ENCODE results near the gene BTBD10. TPM values are rescaled to one million over a fixed set of nuclear protein-coding genes. Genes with fewer than 3 reads are reported as not detected.
"Not testable (repeated sequence)": the region's sequence is repeated elsewhere in the genome, so short reads cannot be mapped to it uniquely, and the experiment has no call there.

BTBD10 gene
- total RNA-seq, 8 experiments from 2014 or later: 18.4 to 72.5 (median 53.6) TPM

DNA sequence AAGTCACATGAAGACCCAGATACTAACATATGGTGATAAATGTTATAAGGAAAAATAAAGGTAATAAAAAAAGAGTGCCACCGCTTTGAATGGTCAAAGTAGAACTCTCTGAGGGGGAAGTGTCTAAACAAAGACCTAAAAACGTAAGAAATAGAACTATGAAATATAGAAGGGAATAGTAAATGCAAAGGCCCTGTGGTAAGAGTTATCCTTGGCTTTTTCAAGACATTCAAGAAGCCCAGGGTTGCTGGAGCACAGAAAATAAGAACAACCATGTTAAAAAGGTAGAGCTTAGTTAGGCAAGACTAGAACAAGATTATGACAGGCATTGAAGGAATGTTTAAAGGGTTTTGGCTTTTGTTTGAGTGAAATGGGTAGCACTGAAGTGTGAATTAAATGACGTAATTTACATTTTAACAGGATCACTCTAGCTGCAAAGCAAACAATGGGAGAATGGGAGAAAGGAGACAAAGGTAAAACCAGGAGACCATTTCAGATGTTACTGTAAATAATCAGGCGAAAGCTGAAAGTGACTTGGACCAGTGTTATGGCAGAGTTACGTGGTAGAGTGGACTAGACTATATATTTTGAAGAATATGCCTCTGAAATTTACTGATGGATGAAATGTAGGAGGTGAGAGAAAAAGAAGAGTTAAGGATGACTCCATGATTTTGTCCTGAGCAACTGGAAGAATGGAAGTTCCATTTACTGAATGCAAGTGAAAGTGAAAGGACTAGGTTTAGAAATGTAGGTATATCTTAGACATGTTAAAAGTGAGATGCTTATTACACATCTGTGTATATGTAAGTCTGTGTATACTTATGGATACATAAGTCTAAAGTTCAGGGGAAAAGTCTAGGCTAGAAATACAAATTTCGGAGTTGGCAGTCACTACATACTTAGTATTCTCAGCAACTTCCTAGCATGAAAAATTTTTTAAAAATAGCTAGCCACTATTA lies 28.5 kb downstream of the BTBD10 start:
- H3K4me3 ChIP-seq: no peak overlapping the region
- in situ Hi-C loops (cut with MboI; ENCODE audit: low pct_unique_long_range_greater_than_20kb in 2 of 9, low sequenced_read_pairs in 9 of 9, unreplicated experiment in 9 of 9): no loop called here
- no peak overlapping the region for H3K27ac ChIP-seq
- ATAC-seq (replicated peaks in 6 of 8): no peak
- H3K4me1 ChIP-seq (replicated peaks in 1 of 2): no peaks in the 10 kb centered on the region
- WGBS, 10 experiments: 67 to 96% (median 88%) methylated on average over 3 to 6 of the region's 6 CpGs

GRCh38 chr11:13433437-13433836 lies 29.6 kb downstream of the BTBD10 start:
- 77 to 100% (median 97%) methylated on average over 1 to 2 of the region's 2 CpGs for WGBS, 10 experiments
- ATAC-seq (replicated peaks in 6 of 8): no peak
- H3K27ac ChIP-seq: no peak overlapping the region
- in situ Hi-C loops (cut with MboI; ENCODE audit: low pct_unique_long_range_greater_than_20kb in 2 of 9, low sequenced_read_pairs in 9 of 9, unreplicated experiment in 9 of 9): no loop called here
- H3K4me1 ChIP-seq (replicated peaks in 1 of 2): no peaks in the 10 kb centered on the region
- no peak overlapping the region for H3K4me3 ChIP-seq

- Histone ChIP-seq H3K27ac (no peak overlapping the region), H3K4me1 (replicated peaks in 1 of 2) (no peaks in the 10 kb centered on the region), H3K4me3 (no peak overlapping the region)
- ATAC-seq (replicated peaks in 6 of 8): no peak
- WGBS, 10 experiments: 89 to 100% (median 100%) methylated on average over 1 to 3 of the region's 3 CpGs; no CpG with 5 or more reads in 2 of the 10 experiments
- in situ Hi-C loops (cut with MboI; ENCODE audit: low pct_unique_long_range_greater_than_20kb in 2 of 9, low sequenced_read_pairs in 9 of 9, unreplicated experiment in 9 of 9): no loop called here
Observed at GRCh38 chr11:13429836-13430235, 33.2 kb downstream of the BTBD10 start.

DNA sequence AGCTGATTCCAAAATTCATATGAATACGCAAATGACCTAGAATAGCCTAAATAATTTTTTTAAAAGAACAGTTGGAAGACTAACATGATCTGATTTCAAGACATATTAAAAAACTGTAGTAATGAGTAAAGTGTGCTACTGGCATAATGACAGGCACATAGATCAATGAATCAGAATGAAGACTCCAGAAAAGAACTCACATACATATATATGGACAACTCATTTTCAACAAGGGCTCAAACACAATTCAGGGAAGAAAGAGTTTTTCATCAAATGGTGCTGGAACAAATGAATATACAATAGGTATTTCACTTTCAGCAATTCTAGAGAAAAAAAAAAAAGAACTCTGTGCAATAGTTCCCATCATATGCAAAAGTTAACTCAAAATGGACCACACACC lies 33.7 kb downstream of the BTBD10 start:
- no peak overlapping the region for H3K27ac ChIP-seq
- 64 to 100% (median 100%) methylated on average over 1 of the region's 1 CpG; no CpG with 5 or more reads in 2 of the 10 experiments for WGBS, 10 experiments
- no peak for ATAC-seq (replicated peaks in 6 of 8)
- no peaks in the 10 kb centered on the region for H3K4me1 ChIP-seq (replicated peaks in 1 of 2)
- no peak overlapping the region for H3K4me3 ChIP-seq
- in situ Hi-C loops (cut with MboI; ENCODE audit: low pct_unique_long_range_greater_than_20kb in 2 of 9, low sequenced_read_pairs in 9 of 9, unreplicated experiment in 9 of 9): no loop called here

DNA sequence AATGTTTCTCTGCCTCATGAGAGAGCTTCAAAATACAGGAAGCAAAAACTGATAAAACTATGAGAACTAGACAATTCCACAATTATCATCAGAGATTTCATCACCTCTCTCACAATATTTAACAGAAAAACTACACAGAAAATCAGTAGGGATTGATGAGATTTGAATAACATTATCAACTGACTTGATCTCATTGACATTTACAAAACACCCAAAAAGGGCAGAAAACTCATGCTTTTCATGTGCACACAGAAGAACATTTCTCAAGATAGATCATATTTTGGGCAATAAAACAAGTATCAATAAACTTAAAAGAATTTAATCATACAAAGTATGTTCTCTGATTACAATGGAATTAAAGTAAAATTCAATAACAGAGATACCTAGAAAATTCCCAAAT lies 35.6 kb downstream of the BTBD10 start:
- no peak for ATAC-seq (replicated peaks in 6 of 8)
- in situ Hi-C loops (cut with MboI; ENCODE audit: low pct_unique_long_range_greater_than_20kb in 2 of 9, low sequenced_read_pairs in 9 of 9, unreplicated experiment in 9 of 9): no loop called here
- Histone ChIP-seq H3K4me1 (replicated peaks in 1 of 2) (no peaks in the 10 kb centered on the region), H3K27ac (no peak overlapping the region), H3K4me3 (no peak overlapping the region)

GRCh38 chr11:13423372-13423771 lies 39.6 kb downstream of the BTBD10 start:
- no peaks in the 10 kb centered on the region for H3K4me1 ChIP-seq (replicated peaks in 1 of 2)
- in situ Hi-C loops (cut with MboI; ENCODE audit: low pct_unique_long_range_greater_than_20kb in 2 of 9, low sequenced_read_pairs in 9 of 9, unreplicated experiment in 9 of 9): no loop called here
- 84 to 96% (median 90%) methylated on average over 2 to 6 of the region's 6 CpGs for WGBS, 10 experiments
- H3K27ac ChIP-seq: no peak overlapping the region
- H3K4me3 ChIP-seq: no peak overlapping the region
- ATAC-seq (replicated peaks in 6 of 8): no peak

GRCh38 chr11:13421561-13421960 lies 41.5 kb downstream of the BTBD10 start:
- Histone ChIP-seq H3K4me1 (replicated peaks in 1 of 2) (no peaks in the 10 kb centered on the region), H3K27ac (no peak overlapping the region), H3K4me3 (no peak overlapping the region)
- 81 to 100% (median 94%) methylated on average over 1 to 6 of the region's 6 CpGs; no CpG with 5 or more reads in 1 of the 10 experiments for WGBS, 10 experiments
- no peak for ATAC-seq (replicated peaks in 6 of 8)
- in situ Hi-C loops (cut with MboI; ENCODE audit: low pct_unique_long_range_greater_than_20kb in 2 of 9, low sequenced_read_pairs in 9 of 9, unreplicated experiment in 9 of 9): no loop called here

DNA sequence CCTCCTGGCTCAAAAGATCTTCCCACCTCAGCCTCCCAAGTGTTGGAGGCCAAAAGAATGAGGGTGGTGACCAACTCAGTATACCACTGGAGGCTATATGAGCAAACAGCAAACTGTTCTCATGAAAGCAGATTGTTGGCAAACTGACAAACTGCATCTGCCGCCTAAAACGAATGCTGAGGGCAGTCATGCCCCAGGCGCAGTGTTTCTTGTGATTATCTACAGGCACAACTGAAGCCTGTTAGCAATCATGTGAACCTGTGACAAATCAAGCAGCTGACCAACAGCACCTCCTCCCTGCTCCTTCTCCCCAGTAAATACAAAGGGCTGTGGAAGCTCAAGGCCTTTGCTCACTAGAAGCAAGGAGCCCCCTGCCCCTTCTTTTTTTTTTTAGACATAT lies 47.8 kb downstream of the BTBD10 start:
- Histone ChIP-seq H3K4me1 (replicated peaks in 1 of 2) (no peaks in the 10 kb centered on the region), H3K4me3 (no peak overlapping the region), H3K27ac (no peak overlapping the region)
- ATAC-seq (replicated peaks in 6 of 8): no peak
- 67 to 100% (median 100%) methylated on average over 2 to 3 of the region's 3 CpGs; no CpG with 5 or more reads in 3 of the 10 experiments for WGBS, 10 experiments
- in situ Hi-C loops (cut with MboI; ENCODE audit: low pct_unique_long_range_greater_than_20kb in 2 of 9, low sequenced_read_pairs in 9 of 9, unreplicated experiment in 9 of 9): no loop called here

DNA sequence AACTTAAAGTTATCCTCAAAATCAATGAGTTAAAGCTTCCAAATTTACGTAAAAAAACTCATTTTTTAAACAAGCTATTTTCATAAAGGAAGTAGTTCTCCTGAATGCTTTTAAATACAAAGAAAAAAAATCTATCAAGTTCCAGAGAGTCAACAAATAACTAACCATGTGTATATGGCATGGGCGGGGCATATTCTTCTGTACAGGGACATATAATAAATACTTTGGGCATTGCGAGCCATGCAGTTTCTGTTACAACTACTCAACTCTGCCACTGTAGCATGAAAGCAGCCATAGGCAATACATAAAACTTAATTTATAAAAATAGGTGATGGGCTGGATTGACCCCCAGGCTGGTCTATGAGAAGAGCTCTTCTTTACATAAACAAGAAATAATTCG lies 57.8 kb downstream of the BTBD10 start:
- Histone ChIP-seq H3K4me3 (no peak overlapping the region), H3K4me1 (replicated peaks in 1 of 2) (no peaks in the 10 kb centered on the region), H3K27ac (no peak overlapping the region)
- ATAC-seq (replicated peaks in 6 of 8): no peak
- WGBS, 10 experiments: 83 to 100% (median 96%) methylated on average over 1 to 4 of the region's 4 CpGs; no CpG with 5 or more reads in 2 of the 10 experiments
- in situ Hi-C loops (cut with MboI; ENCODE audit: low pct_unique_long_range_greater_than_20kb in 2 of 9, low sequenced_read_pairs in 9 of 9, unreplicated experiment in 9 of 9): no loop called here

DNA sequence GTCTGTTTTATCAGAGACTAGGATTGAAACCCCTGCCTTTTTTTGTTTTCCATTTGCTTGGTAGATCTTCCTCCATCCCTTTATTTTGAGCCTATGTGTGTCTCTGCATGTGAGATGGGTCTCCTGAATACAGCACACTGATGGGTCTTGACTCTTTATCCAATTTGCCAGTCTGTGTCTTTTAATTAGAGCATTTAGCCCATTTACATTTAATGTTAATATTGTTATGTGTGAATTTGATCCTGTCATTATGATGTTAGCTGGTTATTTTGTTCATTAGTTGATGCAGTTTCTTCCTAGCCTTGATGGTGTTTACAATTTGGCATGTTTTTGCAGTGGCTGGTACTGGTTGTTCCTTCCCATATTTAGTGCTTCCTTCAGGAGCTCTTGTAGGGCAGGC lies 64.7 kb downstream of the BTBD10 start:
- H3K4me1 ChIP-seq (replicated peaks in 1 of 2); ATAC-seq (replicated peaks in 6 of 8); in situ Hi-C loops (cut with MboI; ENCODE audit: low pct_unique_long_range_greater_than_20kb in 2 of 9, low sequenced_read_pairs in 9 of 9, unreplicated experiment in 9 of 9): not testable (repeated sequence)

DNA sequence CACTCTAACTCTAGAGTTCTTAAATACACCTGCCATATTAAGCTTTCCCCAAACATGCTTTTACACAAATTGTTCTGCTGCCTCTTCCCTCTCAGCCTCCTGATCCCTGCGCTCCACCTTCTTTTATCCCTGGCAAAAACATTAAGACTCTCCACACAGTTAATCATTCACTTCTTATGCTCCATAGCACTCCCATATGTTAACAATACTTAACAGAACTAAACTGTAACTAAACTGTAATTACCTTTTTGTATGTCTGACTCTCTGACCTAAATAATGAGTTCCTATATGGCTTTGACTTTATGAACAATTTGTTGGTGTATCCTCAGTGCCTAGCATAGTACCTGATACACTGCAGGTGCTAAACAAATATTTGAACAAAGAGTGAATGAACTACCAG lies 71.8 kb downstream of the BTBD10 start:
- Histone ChIP-seq H3K4me3 (no peak overlapping the region), H3K4me1 (replicated peaks in 1 of 2) (no peaks in the 10 kb centered on the region), H3K27ac (no peak overlapping the region)
- WGBS, 10 experiments: 80 to 100% (median 100%) methylated on average over 1 of the region's 1 CpG; no CpG with 5 or more reads in 1 of the 10 experiments
- in situ Hi-C loops (cut with MboI; ENCODE audit: low pct_unique_long_range_greater_than_20kb in 2 of 9, low sequenced_read_pairs in 9 of 9, unreplicated experiment in 9 of 9): no loop called here
- no peak for ATAC-seq (replicated peaks in 6 of 8)

More for the DNA sequence above, 64.7 kb downstream of the BTBD10 start:
- not testable (repeated sequence) for H3K27ac ChIP-seq, H3K4me3 ChIP-seq

DNA sequence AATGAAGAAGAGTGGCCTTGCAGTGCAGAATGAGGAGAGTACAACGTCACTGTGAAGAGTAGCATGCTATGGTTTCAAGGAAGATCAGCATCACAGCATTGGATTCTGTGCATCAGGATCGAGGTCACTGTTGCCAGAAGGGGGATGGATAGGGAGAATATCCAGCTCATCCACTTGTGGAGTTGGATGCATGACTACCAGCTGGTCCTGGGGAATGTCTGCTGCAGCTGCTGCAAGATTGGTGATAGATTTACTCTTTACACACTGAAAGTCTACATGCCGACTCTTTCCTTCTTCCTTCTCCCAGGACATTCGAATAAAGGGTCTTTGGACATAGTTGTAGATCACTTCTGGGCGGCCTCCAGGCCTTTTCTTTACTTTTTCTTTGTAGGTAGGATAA lies 74.3 kb downstream of the BTBD10 start:
- 53 to 100% (median 93%) methylated on average over 1 to 5 of the region's 5 CpGs for WGBS, 10 experiments
- Histone ChIP-seq H3K4me3 (no peak overlapping the region), H3K27ac (no peak overlapping the region), H3K4me1 (replicated peaks in 1 of 2) (no peaks in the 10 kb centered on the region)
- no peak for ATAC-seq (replicated peaks in 6 of 8)
- in situ Hi-C loops (cut with MboI; ENCODE audit: low pct_unique_long_range_greater_than_20kb in 2 of 9, low sequenced_read_pairs in 9 of 9, unreplicated experiment in 9 of 9): no loop called here

DNA sequence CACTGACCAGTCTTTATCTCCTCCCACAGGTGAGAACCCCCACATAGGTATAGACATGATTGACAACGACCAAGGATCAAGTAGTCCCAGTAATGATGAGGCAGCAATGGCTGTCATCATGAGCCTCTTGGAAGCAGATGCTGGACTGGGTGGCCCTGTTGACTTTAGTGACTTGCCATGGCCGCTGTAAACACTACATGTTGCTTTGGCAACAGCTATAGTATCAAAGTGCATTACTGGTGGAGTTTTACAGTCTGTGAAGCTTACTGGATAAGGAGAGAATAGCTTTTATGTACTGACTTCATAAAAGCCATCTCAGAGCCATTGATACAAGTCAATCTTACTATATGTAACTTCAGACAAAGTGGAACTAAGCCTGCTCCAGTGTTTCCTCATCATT lies 76.5 kb downstream of the BTBD10 start:
- Histone ChIP-seq H3K4me3 (no peak overlapping the region), H3K27ac (no peak overlapping the region), H3K4me1 (replicated peaks in 1 of 2) (no peaks in the 10 kb centered on the region)
- in situ Hi-C loops (cut with MboI; ENCODE audit: low pct_unique_long_range_greater_than_20kb in 2 of 9, low sequenced_read_pairs in 9 of 9, unreplicated experiment in 9 of 9): no loop called here
- ATAC-seq (replicated peaks in 6 of 8): peak in 2 of 8 experiments; percentile 21 to 77
- 75 to 100% (median 100%) methylated on average over 1 to 2 of the region's 2 CpGs; no CpG with 5 or more reads in 5 of the 10 experiments for WGBS, 10 experiments
